NCI-H748 (cell line): ENCODE measurements around the gene CTNNB1.
"Not testable (repeated sequence)": the region's sequence is repeated elsewhere in the genome, so short reads cannot be mapped to it uniquely, and the experiment has no call there.

Source experiments
- DNase-seq: peaks from one replicate; lab custom pipeline; 2025; ENCODE audit not compliant: unreplicated experiment; lab: John Stamatoyannopoulos, UW

Gene CTNNB1

DNA sequence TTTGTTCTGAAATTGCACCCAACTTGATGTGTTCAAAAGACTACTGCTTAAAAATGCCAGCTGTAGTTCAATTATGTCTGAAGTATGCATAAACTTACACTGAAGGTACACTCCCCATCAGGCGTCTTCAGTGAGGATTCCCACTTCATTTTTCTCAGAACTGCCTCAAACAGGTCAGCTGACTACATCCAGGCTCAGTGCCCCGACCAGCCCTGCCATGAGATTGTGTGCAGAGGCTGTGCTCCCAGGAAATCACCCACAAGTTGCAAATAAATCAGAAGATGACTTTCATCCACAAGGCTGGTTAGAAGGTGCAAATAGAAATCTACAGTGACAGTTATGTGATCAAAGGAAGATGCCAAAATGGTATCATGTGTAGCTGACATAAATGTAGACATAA, 51.5 kb downstream of the CTNNB1 start:
- DNase-seq = no peak

- no peak for DNase-seq
Observed at GRCh38 chr3:41251593-41251992, 52.3 kb downstream of the CTNNB1 start.

DNA sequence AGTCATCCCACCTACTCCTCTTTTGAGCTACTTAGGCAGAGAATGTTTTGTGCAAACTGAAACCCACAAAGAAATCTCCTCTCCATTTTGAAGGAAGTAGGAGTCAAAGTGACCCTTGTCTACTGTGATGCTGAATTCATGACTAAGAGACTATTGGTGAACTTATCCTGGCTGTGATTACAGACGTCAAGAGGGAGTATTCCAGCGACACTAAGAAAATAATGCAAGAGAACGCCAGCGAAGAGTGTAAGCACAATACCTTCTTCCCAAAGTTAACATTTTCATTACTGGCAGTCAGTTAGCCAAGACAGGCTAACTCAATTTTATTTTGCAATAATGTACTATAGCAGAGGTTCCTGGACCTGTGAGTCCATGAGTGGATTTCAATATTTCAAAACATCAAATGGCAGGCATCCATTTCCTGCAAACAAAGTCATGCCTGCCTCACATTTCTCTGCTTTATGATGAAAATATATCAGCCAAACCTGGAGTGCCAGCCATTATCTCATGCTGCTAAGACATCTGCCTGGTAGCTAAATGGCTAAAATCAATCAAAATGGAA, 59.0 kb downstream of the CTNNB1 start:
- no peak for DNase-seq

GRCh38 chr3:41259449-41260062, 60.3 kb downstream of the CTNNB1 start:
- no peak for DNase-seq

GRCh38 chr3:41260063-41260450, 60.8 kb downstream of the CTNNB1 start:
- DNase-seq = no peak

DNA sequence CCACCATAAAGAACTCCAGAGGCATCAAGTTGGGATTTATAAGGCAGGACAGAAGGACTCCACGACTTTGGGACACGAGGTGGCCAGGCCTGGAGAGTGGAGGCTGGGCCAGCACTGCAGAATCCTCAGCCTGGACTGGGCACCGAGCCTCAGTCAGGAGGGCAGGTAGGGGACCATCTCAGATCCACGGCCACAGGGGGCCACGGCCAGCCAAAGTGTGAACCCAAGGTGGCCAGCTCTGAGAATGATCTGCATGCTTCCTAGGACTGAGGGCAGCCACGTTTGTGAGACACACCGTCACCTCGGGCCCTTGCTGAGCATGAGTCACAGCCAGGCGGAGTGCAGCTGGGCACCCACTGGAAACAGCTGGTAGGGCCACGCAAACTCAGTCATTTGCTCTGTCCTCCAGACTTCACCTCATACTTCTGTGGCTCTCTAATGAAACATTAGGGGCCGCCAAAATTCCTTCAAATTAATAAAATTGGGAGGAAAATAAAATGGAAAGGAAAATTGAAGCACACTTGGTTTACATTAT, 65.8 kb downstream of the CTNNB1 start:
- DNase-seq = no peak

GRCh38 chr3:41265823-41266273, 66.5 kb downstream of the CTNNB1 start:
- DNase-seq = no peak

DNA sequence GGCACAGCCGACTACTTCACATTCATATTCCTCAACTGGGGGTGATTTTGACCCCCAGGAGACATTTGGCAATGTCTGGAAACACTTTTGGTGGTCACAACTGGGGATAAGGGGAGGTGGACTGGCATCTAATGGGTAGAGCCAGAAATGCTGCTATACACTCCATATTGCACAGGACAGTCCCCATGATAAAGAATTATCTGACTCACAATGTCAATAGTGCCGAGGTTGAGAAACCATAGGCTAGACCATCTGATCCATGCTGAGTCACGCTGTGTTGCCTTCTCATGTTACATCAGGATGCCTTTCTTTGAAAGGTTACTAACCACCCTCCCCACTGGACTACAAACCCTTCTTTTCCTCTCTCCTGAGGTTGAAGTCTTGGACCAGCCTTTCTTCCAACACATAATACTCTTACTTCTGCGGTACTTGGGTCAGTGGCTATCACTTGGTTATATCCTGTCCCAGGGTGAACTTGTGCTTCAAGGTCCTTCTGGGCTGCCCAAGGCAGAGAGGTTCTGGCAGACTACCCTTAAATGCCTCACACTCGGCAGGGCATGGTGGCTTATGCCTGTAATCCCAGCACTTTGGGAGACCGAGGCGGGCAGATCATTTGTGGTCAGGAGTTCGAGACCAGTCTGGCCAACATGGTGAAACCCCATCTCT, 68.8 kb downstream of the CTNNB1 start:
- DNase-seq = peak; percentile 28

GRCh38 chr3:41272667-41273066, 73.4 kb downstream of the CTNNB1 start:
- DNase-seq = no peak

GRCh38 chr3:41274944-41275668, 75.8 kb downstream of the CTNNB1 start:
- DNase-seq = no peak

DNA sequence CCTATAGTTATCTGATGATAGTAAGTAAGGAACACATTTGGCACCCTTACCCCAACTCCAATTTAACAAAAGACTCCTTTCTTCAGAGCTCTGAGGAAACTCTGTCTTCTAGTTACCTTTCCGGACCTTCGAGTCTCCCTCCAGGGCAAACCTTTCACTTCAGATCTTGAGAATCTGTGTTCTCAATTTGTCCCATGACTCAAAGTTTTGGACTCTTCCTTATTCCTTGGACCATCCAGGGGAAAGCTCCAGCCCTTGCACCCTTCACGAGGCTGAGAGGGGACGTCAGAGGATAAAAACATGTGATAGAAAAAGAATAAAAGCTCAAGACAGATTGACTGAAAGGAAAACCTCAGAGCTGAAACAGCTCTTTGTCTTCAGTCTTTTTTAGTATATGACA, 76.9 kb downstream of the CTNNB1 start:
- DNase-seq = no peak

DNA sequence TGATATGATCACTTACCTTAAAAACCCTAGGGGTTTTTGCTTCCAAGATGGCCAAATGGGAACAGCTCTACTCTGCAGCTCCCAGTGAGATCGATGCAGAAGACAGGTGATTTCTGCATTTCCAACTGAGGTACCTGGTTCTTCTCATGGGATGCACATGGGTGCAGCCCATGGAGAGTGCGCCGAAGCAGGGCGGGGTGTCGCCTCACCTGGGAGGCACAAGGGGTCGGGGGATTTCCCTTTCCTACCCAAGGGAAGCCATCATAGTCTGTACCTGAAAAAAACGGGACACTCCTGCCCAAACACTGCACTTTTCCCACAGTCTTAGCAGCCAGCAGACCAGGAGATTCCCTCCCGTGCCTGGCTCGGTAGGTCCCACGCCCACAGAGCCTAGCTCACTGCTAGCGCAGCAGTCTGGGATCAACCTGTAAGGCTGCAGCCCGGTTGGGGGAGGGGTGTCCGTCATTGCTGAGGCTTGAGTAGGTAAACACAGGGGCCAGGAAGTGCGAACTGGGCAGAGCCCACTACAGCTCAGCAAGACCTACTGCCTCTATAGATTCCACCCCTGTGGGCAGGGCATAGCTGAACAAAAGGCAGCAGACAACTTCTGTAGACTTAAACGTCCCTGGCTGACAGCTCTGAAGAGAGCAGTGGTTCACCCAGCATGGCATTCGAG, 78.6 kb downstream of the CTNNB1 start:
- DNase-seq = peak; percentile 12

DNA sequence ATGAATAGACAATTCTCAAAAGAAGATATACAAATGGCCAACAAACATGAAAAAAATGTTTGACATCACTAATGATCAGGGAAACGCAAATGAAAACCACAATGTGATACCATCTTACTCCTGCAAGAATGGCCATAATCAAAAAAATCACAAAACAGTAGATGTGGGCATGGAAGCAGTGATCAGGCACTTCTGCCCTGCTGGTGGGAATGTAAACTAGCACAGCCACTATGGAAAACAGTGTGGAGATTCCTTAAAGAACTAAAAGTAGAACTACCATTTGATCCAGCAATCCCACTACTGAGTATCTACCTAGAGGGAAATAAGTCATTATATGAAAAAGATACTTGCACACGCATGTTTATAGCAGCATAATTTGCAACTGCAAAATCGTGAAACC, 85.6 kb downstream of the CTNNB1 start:
- not testable (repeated sequence) for DNase-seq

- peak; percentile 2 for DNase-seq
Observed at GRCh38 chr3:41286305-41286704, 87.0 kb downstream of the CTNNB1 start.

GRCh38 chr3:41288785-41289184, 89.5 kb downstream of the CTNNB1 start:
- no peak for DNase-seq
